BLaER1 treated with 17β-estradiol and CSF1 and Interleukin-3, amounts not matched to agents 10 nM and 100 nM (cell line): ENCODE data around the gene ZDHHC3.

ENCODE experiments used
- H3K27ac ChIP-seq, 11 experiments: shearing (Covaris generic); formaldehyde crosslinking; 2 replicates each; pipeline ENCODE4 v1.8.1; 2022
- H3K27me3 ChIP-seq, 11 experiments: shearing (Covaris generic); formaldehyde crosslinking; 2 replicates each; pipeline ENCODE4 v1.8.1; 2022
- H3K36me3 ChIP-seq, 11 experiments: shearing (Covaris generic); formaldehyde crosslinking; 2 replicates each; pipeline ENCODE4 v1.8.1; 2022
- H3K4me1 ChIP-seq, 10 experiments: shearing (Covaris generic); formaldehyde crosslinking; 2 replicates each; pipeline ENCODE4 v1.8.1; 2022
- H3K4me2 ChIP-seq, 11 experiments: shearing (Covaris generic); formaldehyde crosslinking; 2 replicates each; pipeline ENCODE4 v1.8.1; 2022
- H3K4me3 ChIP-seq, 10 experiments: shearing (Covaris generic); formaldehyde crosslinking; 2 replicates each; pipeline ENCODE4 v1.8.1; 2022
- H3K9ac ChIP-seq, 11 experiments: shearing (Covaris generic); formaldehyde crosslinking; 2 replicates each; pipeline ENCODE4 v1.8.1; 2022
- H3K9me3 ChIP-seq, 11 experiments: shearing (Covaris generic); formaldehyde crosslinking; replicated peaks in 1 of 11; 2 replicates each; pipeline ENCODE4 v1.8.1; 2022
- H4K20me1 ChIP-seq, 11 experiments: shearing (Covaris generic); formaldehyde crosslinking; 2 replicates each; pipeline ENCODE4 v1.8.1; 2022
- Cebpa-rat ChIP-seq, 11 experiments: shearing (Covaris generic); IDR thresholded peaks; 2 replicates each; pipeline ENCODE4 v1.8.1; 2022

The ZDHHC3 gene, protein sequence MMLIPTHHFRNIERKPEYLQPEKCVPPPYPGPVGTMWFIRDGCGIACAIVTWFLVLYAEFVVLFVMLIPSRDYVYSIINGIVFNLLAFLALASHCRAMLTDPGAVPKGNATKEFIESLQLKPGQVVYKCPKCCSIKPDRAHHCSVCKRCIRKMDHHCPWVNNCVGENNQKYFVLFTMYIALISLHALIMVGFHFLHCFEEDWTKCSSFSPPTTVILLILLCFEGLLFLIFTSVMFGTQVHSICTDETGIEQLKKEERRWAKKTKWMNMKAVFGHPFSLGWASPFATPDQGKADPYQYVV

DNA sequence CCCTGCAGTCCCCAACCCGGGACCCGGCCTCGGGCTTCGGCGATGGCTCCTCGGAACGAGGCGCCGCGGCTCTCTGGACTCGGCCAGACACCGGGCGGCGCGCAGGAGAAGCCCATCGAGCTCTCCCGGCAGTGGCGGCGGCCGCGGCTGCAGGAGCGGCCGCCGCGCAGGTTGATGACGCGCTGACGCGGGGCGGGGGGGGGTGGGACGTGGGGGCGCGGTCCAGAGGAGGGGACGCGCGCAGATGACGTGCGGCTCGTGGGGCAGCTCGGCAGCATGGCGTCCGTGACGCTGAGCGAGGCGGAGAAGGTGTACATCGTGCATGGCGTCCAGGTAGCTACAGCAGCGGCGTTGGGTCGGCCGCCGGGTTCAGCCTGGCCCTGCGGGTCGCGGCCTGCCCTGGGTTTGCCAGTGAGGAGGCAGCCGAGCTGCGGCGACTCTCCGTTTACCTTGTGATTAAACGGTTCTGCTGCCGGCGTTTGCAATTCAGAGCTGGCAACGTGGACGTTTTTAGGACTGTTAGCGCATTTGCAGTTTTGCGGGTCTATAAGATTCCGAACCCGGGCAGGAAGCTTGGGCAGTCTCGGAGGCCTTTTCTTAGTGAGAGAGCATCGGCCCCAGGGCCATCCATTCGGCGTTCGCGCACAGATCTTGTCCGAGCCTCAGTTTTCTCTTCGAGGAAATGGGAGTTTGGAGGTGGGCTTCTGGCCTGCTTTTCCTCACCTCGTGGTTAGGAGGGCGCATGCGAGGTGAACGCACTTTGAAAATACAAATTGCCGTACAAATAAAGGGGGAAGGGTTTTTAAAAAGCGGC, at the start of gene ZDHHC3, which contains the start of gene EXOSC7:
Gene ZDHHC3 (minus strand): TSS at position 173 of the 814 bp plus-strand sequence. CDS start 16,738 bp downstream, outside the sequence.
Gene EXOSC7 (plus strand): TSS at position 243 of the 814 bp plus-strand sequence. CDS start 34 bp downstream, at position 277.
- TF ChIP-seq Cebpa-rat (IDR thresholded peaks at IDR 0.05), result no peak
- Histone ChIP-seq H3K4me1 (peaks cover 30 to 66% (median 46%) of the 10 kb centered on the region in 10 experiments), H3K9me3 (no peaks in the 10 kb centered on the region), H3K9ac (peak within 1 kb of the TSS; percentile 90 to 97 (median 91)), H3K4me3 (peak within 1 kb of the TSS; percentile 90 to 98 (median 95)), H3K27ac (peak within 1 kb of the TSS; percentile 75 to 93 (median 88)), H4K20me1 (peaks cover 3 to 75% (median 30%) of the 10 kb centered on the region in 11 experiments; a peak in 18 of 22 replicates), H3K27me3 (no peaks in the 10 kb centered on the region), H3K36me3 (peaks cover 0 to 57% (median 14%) of the 10 kb centered on the region in 11 experiments; a peak in 12 of 22 replicates), H3K4me2 (peak within 1 kb of the TSS; percentile 93 to 99 (median 96))

DNA sequence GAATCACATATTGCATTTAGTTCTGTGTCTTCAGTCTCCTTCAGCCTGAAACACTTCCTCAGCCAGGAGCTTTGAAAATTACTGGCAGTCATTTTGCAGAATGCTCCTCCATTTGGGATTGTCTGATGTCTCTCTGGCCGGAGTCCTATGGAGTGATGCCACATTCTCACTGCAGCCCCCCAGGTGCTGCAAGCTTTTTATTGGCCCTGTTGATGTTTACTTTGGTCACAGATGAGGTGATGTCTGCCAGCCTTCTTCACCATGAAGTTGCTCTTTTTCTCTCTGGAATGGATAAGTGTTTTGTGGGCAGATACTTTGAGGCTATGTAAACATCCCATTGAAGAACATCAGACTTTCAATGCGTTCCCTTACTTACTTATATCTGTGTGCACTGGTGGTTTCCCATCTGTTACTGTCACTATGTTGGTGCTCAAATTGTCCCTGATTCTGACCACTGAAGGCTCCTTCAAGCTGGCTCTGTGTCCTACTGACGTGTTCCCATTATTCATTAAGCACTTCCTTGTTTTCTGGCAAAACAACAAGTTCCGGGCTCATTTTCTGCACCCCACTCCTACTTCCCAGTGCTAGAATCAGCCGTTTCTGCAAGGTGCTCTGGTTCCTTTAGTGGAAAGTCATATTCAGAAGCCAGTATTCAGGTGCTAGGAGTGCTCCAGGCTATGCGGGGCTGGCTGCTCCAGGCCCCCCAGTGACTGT, 48.7 kb upstream of the ZDHHC3 start:
- Histone ChIP-seq H3K27ac (no peak overlapping the region), H3K4me1 (peaks cover 0 to 28% (median 0%) of the 10 kb centered on the region in 10 experiments; a peak in 5 of 20 replicates), H3K4me3 (no peak overlapping the region), H3K9me3 (no peaks in the 10 kb centered on the region), H3K36me3 (no peaks in the 10 kb centered on the region), H3K27me3 (no peaks in the 10 kb centered on the region), H3K4me2 (peak overlapping the region in 2 of 11 experiments; percentile 36 to 47; a peak in 4 of 22 replicates), H4K20me1 (peaks cover 0 to 2% (median 0%) of the 10 kb centered on the region in 11 experiments; a peak in 1 of 22 replicates), H3K9ac (no peak overlapping the region)
- no peak for TF ChIP-seq Cebpa-rat (IDR thresholded peaks at IDR 0.05)

DNA sequence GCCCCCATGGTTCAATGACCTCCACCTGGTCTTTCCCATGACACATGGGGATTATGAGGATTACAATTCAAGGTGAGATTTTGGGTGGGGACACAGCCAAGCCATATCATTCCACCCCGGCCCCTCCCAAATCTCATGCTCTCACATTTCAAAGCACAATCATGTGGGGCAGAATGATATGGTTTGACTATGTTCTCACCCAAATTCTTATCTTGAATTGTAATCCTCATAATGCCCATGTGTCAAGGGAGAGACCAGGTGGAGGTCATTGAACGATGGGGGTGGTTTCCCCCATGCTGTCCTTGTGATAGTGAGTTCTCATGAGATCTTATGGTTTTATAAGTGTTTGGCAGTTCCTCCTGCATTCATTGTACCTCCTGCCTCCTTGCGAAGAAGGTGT, 47.7 kb upstream of the ZDHHC3 start:
- TF ChIP-seq Cebpa-rat (IDR thresholded peaks at IDR 0.05), result no peak
- no peak overlapping the region for H3K4me2 ChIP-seq
- H3K36me3 ChIP-seq, result peaks cover 0 to 3% (median 0%) of the 10 kb centered on the region in 11 experiments; a peak in 2 of 22 replicates
- H3K4me1 ChIP-seq, result peaks cover 0 to 22% (median 0%) of the 10 kb centered on the region in 10 experiments; a peak in 5 of 20 replicates
- H3K27me3 ChIP-seq, result no peaks in the 10 kb centered on the region
- no peaks in the 10 kb centered on the region for H3K9me3 ChIP-seq
- H4K20me1 ChIP-seq, result peaks cover 0 to 2% (median 0%) of the 10 kb centered on the region in 11 experiments; a peak in 1 of 22 replicates
- H3K4me3 ChIP-seq, result no peak overlapping the region
- no peak overlapping the region for H3K9ac ChIP-seq
- H3K27ac ChIP-seq, result no peak overlapping the region

DNA sequence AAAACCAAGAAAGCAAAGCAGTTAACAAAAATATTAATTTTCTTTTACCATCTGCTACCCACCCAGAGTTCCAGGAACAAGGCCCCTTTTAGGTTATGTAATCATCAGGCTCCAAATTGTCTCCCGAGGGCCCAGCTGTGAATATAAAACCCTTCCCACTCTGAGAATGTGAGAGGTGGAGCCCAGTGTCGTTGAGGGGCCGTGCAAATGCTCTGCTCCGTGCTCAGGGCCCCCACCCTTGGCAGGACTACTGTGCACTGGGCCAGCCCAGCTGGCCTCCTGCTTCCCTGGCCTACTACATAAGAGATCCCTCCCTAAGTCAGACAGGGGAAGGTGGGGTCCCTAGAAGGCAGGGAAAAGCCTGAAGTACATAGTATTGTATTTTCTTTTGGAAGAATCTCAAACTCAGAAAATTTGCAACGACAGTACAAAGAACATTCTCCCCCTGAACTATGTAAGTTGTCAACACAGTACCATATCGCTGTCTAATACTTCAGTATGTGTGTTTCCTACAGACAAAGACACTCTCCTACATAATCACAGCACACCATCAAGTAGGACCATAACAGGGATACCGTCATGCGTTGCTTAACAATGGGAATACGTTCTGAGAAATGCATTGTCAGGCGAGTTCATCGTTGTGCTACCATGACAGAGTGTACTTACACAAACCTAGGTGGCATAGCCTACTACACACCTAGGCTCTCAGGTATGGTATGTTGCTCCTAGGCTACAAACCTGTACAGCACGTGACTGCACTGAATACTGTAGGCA, 45.7 kb upstream of the ZDHHC3 start:
- no peak overlapping the region for H3K4me3 ChIP-seq
- H3K36me3 ChIP-seq, result peaks cover 0 to 14% (median 2%) of the 10 kb centered on the region in 11 experiments; a peak in 3 of 22 replicates
- H3K4me1 ChIP-seq, result peaks cover 0 to 22% (median 1%) of the 10 kb centered on the region in 10 experiments; a peak in 7 of 20 replicates
- peaks cover 0 to 2% (median 0%) of the 10 kb centered on the region in 11 experiments; a peak in 1 of 22 replicates for H4K20me1 ChIP-seq
- H3K9me3 ChIP-seq, result no peaks in the 10 kb centered on the region
- H3K27me3 ChIP-seq, result no peaks in the 10 kb centered on the region
- no peak overlapping the region for H3K9ac ChIP-seq
- no peak for TF ChIP-seq Cebpa-rat (IDR thresholded peaks at IDR 0.05)
- H3K27ac ChIP-seq, result no peak overlapping the region
- no peak overlapping the region for H3K4me2 ChIP-seq

DNA sequence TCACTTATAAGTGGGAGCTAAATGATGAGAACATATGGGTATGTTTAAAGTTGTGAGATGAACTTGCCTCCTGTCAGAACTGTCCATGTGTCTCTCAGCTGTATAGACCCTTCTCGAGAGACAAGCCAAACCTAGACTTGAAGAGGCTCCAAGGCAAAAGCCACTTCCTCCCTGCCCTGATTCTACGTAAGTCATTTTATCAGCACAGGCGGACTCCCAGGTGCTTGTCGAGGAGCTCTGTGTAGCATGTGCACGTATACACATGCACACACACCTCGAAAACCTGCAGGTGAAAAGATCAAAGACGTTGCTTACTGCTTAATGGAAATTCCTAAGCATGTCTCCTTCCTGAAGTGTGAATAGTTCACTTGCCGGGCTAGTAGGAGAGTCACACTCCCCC, 44.6 kb upstream of the ZDHHC3 start:
- no peak for TF ChIP-seq Cebpa-rat (IDR thresholded peaks at IDR 0.05)
- Histone ChIP-seq H3K27ac (no peak overlapping the region), H3K4me1 (peaks cover 0 to 14% (median 1%) of the 10 kb centered on the region in 10 experiments; a peak in 7 of 20 replicates), H4K20me1 (no peaks in the 10 kb centered on the region), H3K4me3 (no peak overlapping the region), H3K9ac (no peak overlapping the region), H3K36me3 (peaks cover 0 to 23% (median 12%) of the 10 kb centered on the region in 11 experiments; a peak in 15 of 22 replicates), H3K9me3 (no peaks in the 10 kb centered on the region), H3K4me2 (no peak overlapping the region), H3K27me3 (no peaks in the 10 kb centered on the region)

DNA sequence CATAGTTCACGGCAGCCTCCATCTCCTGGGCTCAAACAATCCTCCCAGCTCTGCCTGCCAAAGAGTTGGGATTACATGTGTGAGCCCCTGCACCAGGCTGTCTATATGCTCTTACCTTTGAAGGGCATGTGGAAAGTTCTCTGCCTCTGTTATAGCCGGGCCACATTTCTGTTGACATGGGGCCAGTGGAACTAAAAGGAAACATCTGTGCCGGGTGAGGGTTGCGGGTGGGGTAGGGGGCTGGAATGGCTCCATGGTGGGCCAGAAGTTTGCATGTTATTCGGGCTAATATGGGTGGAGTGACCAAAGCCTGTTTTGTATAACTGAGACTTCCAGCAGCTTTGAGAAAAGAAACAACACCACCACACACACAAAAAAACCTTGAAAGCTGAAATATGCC, 41.8 kb upstream of the ZDHHC3 start:
- TF ChIP-seq Cebpa-rat (IDR thresholded peaks at IDR 0.05), result no peak
- Histone ChIP-seq H3K27me3 (no peaks in the 10 kb centered on the region), H3K36me3 (peaks cover 25 to 50% (median 37%) of the 10 kb centered on the region in 11 experiments), H4K20me1 (no peaks in the 10 kb centered on the region), H3K9ac (no peak overlapping the region), H3K9me3 (no peaks in the 10 kb centered on the region), H3K27ac (no peak overlapping the region), H3K4me1 (peaks cover 0 to 8% (median 3%) of the 10 kb centered on the region in 10 experiments; a peak in 10 of 20 replicates), H3K4me3 (no peak overlapping the region), H3K4me2 (peak overlapping the region in 1 of 11 experiments; percentile 20; a peak in 1 of 22 replicates)

DNA sequence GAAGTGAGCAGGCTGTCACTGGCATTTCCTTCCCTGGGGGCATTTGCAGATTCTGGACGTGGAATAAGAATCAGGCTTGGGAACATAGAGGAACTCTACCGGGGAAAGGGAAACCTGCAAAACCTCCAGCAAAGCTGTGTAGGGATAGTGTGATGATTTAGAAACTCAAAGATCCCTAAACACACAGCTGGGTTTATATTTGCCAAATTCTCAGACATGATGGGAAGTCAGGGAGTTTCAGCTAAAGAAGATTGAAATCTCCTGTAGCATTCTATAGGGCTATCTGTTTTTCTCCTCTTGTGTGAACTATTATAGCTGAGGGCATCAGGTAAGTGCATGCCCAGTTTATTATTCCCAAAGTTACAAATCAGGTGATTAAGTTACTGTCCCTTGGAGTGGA, 40.9 kb upstream of the ZDHHC3 start:
- Histone ChIP-seq H3K4me1 (peaks cover 7 to 16% (median 10%) of the 10 kb centered on the region in 10 experiments; a peak in 18 of 20 replicates), H3K9me3 (no peaks in the 10 kb centered on the region), H3K27me3 (no peaks in the 10 kb centered on the region), H3K4me2 (no peak overlapping the region; a peak in 1 of 22 replicates), H4K20me1 (no peaks in the 10 kb centered on the region), H3K4me3 (no peak overlapping the region), H3K27ac (no peak overlapping the region), H3K36me3 (peaks cover 25 to 57% (median 44%) of the 10 kb centered on the region in 11 experiments), H3K9ac (no peak overlapping the region)
- TF ChIP-seq Cebpa-rat (IDR thresholded peaks at IDR 0.05), result no peak

DNA sequence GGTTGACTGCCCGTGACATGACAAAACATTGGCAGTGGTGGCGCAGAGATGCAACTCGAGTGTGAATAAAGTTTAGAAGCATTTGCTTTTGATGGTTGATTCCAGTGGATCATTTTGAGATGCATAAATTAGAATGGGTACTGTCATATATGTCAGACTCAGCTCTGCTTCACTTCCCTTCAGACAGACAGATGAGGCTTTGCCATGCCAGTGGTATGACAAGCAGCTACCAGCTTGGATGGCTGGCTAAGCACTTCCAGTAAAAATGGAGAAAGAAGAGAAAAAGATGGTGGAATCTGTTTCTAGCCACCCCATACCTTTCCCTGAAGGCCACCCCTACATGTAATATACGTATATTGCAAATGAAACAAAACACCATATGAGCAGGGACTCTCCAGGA, 36.6 kb upstream of the ZDHHC3 start:
- TF ChIP-seq Cebpa-rat (IDR thresholded peaks at IDR 0.05), result no peak
- Histone ChIP-seq H3K4me3 (no peak overlapping the region), H3K27ac (peak overlapping the region in 8 of 11 experiments; percentile 35 to 83 (median 72); a peak in 14 of 22 replicates), H3K4me2 (peak overlapping the region in 6 of 11 experiments; percentile 38 to 95 (median 68); a peak in 15 of 22 replicates), H3K9me3 (no peaks in the 10 kb centered on the region), H3K27me3 (no peaks in the 10 kb centered on the region), H4K20me1 (no peaks in the 10 kb centered on the region), H3K4me1 (peaks cover 16 to 41% (median 22%) of the 10 kb centered on the region in 10 experiments), H3K9ac (peak overlapping the region in 4 of 11 experiments; percentile 53 to 69 (median 64); a peak in 7 of 22 replicates), H3K36me3 (peaks cover 46 to 92% (median 84%) of the 10 kb centered on the region in 11 experiments)
